OCI-LY1 (cell line): ENCODE results near the gene ITSN2.

ENCODE experiments used
- H2AFZ ChIP-seq: fragments of 200-600 bp; sonication (generic), shearing (Covaris generic); 2 replicates; pipeline ENCODE4 v1.6.0; 2014; ENCODE audit warnings: antibody characterized with exemption, mild to moderate bottlenecking, low read length
- H3F3A ChIP-seq: fragments of 200-600 bp; sonication (generic), shearing (Covaris generic); 2 replicates; pipeline ENCODE4 v1.6.0; 2014; ENCODE audit warnings: mild to moderate bottlenecking, antibody characterized with exemption, low read length, moderate library complexity; ENCODE audit not compliant: insufficient read depth
- H3K27ac ChIP-seq: fragments of 200-600 bp; sonication (generic); 2 replicates; pipeline ENCODE4 v1.5.1; 2014; ENCODE audit warnings: low read length, mixed run types, mild to moderate bottlenecking, low read depth; ENCODE audit not compliant: poor library complexity, severe bottlenecking
- H3K27me3 ChIP-seq: fragments of 200-600 bp; sonication (generic); 2 replicates; pipeline ENCODE4 v1.6.0; 2014; ENCODE audit warnings: antibody characterized with exemption, mild to moderate bottlenecking, low read length, moderate library complexity; ENCODE audit not compliant: insufficient read depth
- H3K36me3 ChIP-seq: fragments of 200-600 bp; sonication (generic); 2 replicates; pipeline ENCODE4 v1.6.1; 2014; ENCODE audit warnings: mild to moderate bottlenecking, antibody characterized with exemption, low read length, moderate library complexity, mixed read lengths; ENCODE audit not compliant: insufficient read depth
- H3K4me1 ChIP-seq: fragments of 200-600 bp; sonication (generic); 2 replicates; pipeline ENCODE4 v1.5.1; 2014; ENCODE audit warnings: mild to moderate bottlenecking, low read length, moderate library complexity; ENCODE audit not compliant: insufficient read depth, severe bottlenecking
- H3K4me2 ChIP-seq: fragments of 200-600 bp; sonication (generic), shearing (Covaris generic); 2 replicates; pipeline ENCODE4 v1.6.1; 2014; ENCODE audit warnings: low read length
- H3K4me3 ChIP-seq: fragments of 200-600 bp; sonication (generic); 2 replicates; pipeline ENCODE4 v1.5.1; 2014; ENCODE audit warnings: low read length, low read depth, mild to moderate bottlenecking, mixed read lengths; ENCODE audit not compliant: poor library complexity, severe bottlenecking
- H3K79me2 ChIP-seq: fragments of 200-600 bp; shearing (Covaris generic); 2 replicates; pipeline ENCODE4 v1.6.1; 2016; ENCODE audit warnings: mixed run types, low read length, mixed read lengths; ENCODE audit not compliant: insufficient read depth
- H3K9ac ChIP-seq: fragments of 200-600 bp; sonication (generic), shearing (Covaris generic); 2 replicates; pipeline ENCODE4 v1.6.1; 2014; ENCODE audit warnings: mild to moderate bottlenecking, low read length, mixed read lengths
- H3K9me2 ChIP-seq: fragments of 200-600 bp; sonication (generic), shearing (Covaris generic); 2 replicates; pipeline ENCODE4 v1.6.1; 2014; ENCODE audit warnings: low read depth, mild to moderate bottlenecking, low read length, mixed read lengths
- H3K9me3 ChIP-seq: fragments of 200-600 bp; shearing (Covaris generic); 2 replicates; pipeline ENCODE4 v1.6.1; 2014; ENCODE audit warnings: low read length, mixed read lengths
- H4K20me1 ChIP-seq: fragments of 200-600 bp; sonication (generic), shearing (Covaris generic); 2 replicates; pipeline ENCODE4 v1.6.0; 2016; ENCODE audit warnings: mild to moderate bottlenecking, low read length; ENCODE audit not compliant: insufficient read depth
- EZH2 ChIP-seq: fragments of 200-600 bp; sonication (generic), shearing (Covaris generic); IDR thresholded peaks from 2 replicates; pipeline ENCODE4 v1.8.0; 2017; ENCODE audit warnings: borderline replicate concordance, mixed run types, mild to moderate bottlenecking, antibody characterized with exemption, low read length, moderate library complexity, mixed read lengths
- TF ChIP-seq, protein P1 (sequence below): fragments of 200-600 bp; sonication (generic), shearing (Covaris generic); IDR thresholded peaks from 2 replicates; pipeline ENCODE4 v1.5.1; 2017; ENCODE audit warnings: mild to moderate bottlenecking, antibody characterized with exemption, low read length, moderate library complexity, mixed read lengths

Gene ITSN2

GRCh38 chr2:24394998-24395397 is 34.7 kb upstream of the ITSN2 start:
- Histone ChIP-seq H2AFZ (no peak overlapping the region), H3K4me2 (no peak overlapping the region), H3K79me2 (no peaks in the 10 kb centered on the region), H3K27me3 (no peaks in the 10 kb centered on the region), H3K4me3 (no peak overlapping the region), H3F3A (no peaks in the 10 kb centered on the region), H4K20me1 (no peaks in the 10 kb centered on the region), H3K9me2 (no peaks in the 10 kb centered on the region), H3K36me3 (no peaks in the 10 kb centered on the region), H3K9me3 (no peaks in the 10 kb centered on the region), H3K9ac (no peak overlapping the region), H3K27ac (no peak overlapping the region), H3K4me1 (peaks cover 3% of the 10 kb centered on the region)
- TF ChIP-seq, protein P1, sequence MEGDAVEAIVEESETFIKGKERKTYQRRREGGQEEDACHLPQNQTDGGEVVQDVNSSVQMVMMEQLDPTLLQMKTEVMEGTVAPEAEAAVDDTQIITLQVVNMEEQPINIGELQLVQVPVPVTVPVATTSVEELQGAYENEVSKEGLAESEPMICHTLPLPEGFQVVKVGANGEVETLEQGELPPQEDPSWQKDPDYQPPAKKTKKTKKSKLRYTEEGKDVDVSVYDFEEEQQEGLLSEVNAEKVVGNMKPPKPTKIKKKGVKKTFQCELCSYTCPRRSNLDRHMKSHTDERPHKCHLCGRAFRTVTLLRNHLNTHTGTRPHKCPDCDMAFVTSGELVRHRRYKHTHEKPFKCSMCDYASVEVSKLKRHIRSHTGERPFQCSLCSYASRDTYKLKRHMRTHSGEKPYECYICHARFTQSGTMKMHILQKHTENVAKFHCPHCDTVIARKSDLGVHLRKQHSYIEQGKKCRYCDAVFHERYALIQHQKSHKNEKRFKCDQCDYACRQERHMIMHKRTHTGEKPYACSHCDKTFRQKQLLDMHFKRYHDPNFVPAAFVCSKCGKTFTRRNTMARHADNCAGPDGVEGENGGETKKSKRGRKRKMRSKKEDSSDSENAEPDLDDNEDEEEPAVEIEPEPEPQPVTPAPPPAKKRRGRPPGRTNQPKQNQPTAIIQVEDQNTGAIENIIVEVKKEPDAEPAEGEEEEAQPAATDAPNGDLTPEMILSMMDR: no peak
- TF ChIP-seq EZH2: no peak

DNA sequence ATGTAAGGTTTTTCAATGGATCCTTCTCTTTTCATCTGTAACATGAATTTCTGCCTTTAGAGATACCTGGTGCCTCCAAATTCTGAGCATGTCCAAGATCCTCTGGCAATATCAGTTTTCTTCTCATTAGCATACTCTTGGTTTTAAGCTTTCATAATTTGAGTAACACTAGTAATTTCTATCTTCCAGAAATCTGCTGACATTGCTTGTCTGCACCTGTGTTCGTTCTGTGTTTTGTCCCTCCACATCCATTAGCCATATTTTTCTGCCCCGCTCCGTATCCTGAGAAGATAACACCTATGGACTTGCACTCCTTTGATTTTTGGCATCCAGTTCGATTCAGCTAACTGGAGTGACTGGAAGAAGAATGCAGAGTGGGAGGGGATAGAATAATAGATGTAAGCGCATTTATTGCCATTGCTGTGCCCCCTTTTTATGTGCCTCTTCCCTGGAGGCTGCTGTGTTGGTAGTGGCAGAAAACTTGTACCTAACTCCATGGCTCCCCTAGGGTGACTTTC is 32.3 kb upstream of the ITSN2 start:
- H3K4me1 ChIP-seq: no peaks in the 10 kb centered on the region
- no peaks in the 10 kb centered on the region for H3K9me3 ChIP-seq
- no peaks in the 10 kb centered on the region for H3K36me3 ChIP-seq

GRCh38 chr2:24385366-24385765 is 25.0 kb upstream of the ITSN2 start:
- Histone ChIP-seq H3K4me3 (no peak overlapping the region), H3K27me3 (no peaks in the 10 kb centered on the region), H3K4me1 (no peaks in the 10 kb centered on the region), H3K9ac (no peak overlapping the region), H3K27ac (no peak overlapping the region), H4K20me1 (no peaks in the 10 kb centered on the region), H3K36me3 (no peaks in the 10 kb centered on the region), H3K79me2 (no peaks in the 10 kb centered on the region), H3K4me2 (no peak overlapping the region), H3K9me2 (no peaks in the 10 kb centered on the region), H2AFZ (no peak overlapping the region), H3K9me3 (no peaks in the 10 kb centered on the region), H3F3A (no peaks in the 10 kb centered on the region; the same call in 1 of the 2 replicates)
- TF ChIP-seq, protein P1: no peak
- no peak for TF ChIP-seq EZH2

More for the DNA sequence above, 32.3 kb upstream of the ITSN2 start:
- no peaks in the 10 kb centered on the region for H3K9me2 ChIP-seq
- H3K4me3 ChIP-seq: no peak overlapping the region
- TF ChIP-seq EZH2: no peak
- TF ChIP-seq, protein P1: no peak
- H3K27ac ChIP-seq: no peak overlapping the region
- no peaks in the 10 kb centered on the region for H3F3A ChIP-seq
- no peaks in the 10 kb centered on the region for H3K27me3 ChIP-seq
- H4K20me1 ChIP-seq: no peaks in the 10 kb centered on the region
- no peaks in the 10 kb centered on the region for H3K79me2 ChIP-seq
- H3K4me2 ChIP-seq: no peak overlapping the region
- no peak overlapping the region for H3K9ac ChIP-seq
- no peak overlapping the region for H2AFZ ChIP-seq
